ENCODE results near the gene CLDN6.

Gene CLDN6

DNA sequence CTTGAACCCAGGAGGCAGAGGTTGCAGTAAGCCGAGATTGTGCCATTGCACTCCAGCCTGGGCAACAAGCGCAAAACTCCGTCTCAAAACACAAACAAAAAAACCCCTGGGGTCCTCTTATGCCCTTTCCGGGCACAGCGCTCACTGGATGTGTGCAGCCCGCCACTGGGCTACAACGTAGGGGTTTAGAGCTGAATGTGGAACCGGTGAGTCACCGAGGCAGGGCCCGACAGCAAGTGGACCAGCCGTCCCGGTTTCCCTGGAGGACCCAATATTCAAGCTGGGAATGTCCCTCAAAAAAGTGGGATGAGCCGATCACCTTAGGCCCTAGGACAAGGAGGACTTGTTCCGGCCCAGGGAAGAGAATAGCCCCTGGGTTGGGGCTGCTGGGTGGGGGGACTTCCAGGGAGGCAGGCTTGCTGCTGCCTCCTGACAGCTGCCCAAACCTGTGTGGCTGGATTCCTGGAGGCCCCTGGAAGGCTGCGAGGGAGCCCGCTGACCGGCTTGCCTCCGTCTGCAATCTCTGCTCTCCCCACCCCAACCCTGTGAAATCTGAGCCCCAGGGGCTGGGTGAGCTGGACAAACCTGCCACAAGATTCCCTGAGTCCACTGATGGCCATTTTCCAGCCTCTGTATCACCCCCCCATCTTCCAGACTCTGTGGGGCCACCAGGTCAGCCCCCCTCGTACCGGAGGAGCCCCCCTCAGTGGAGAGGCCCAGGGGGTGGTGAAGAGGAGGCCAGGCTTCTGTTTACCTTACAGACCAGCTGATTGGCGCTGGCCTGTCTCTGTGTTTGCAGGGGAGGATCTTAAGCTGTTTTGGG is 8.2 kb downstream of the CLDN6 start:
- TF ChIP-seq, protein P1, sequence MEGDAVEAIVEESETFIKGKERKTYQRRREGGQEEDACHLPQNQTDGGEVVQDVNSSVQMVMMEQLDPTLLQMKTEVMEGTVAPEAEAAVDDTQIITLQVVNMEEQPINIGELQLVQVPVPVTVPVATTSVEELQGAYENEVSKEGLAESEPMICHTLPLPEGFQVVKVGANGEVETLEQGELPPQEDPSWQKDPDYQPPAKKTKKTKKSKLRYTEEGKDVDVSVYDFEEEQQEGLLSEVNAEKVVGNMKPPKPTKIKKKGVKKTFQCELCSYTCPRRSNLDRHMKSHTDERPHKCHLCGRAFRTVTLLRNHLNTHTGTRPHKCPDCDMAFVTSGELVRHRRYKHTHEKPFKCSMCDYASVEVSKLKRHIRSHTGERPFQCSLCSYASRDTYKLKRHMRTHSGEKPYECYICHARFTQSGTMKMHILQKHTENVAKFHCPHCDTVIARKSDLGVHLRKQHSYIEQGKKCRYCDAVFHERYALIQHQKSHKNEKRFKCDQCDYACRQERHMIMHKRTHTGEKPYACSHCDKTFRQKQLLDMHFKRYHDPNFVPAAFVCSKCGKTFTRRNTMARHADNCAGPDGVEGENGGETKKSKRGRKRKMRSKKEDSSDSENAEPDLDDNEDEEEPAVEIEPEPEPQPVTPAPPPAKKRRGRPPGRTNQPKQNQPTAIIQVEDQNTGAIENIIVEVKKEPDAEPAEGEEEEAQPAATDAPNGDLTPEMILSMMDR (conservative IDR thresholded peaks at IDR 0.05; ENCODE audit: low read depth, low read length), result no peak

GRCh38 chr16:3008690-3009037 is 9.3 kb downstream of the CLDN6 start:
- no peak for DNase-seq (ENCODE audit: low read depth)
- TF ChIP-seq, protein P1 (conservative IDR thresholded peaks at IDR 0.05; ENCODE audit: low read depth, low read length), result no peak
- no peak overlapping the region for H3K4me3 ChIP-seq (ENCODE audit: low read length)

More for the DNA sequence above, 8.2 kb downstream of the CLDN6 start:
- H3K4me3 ChIP-seq (ENCODE audit: low read length), result no peak overlapping the region
- DNase-seq (ENCODE audit: low read depth), result no peak

DNA sequence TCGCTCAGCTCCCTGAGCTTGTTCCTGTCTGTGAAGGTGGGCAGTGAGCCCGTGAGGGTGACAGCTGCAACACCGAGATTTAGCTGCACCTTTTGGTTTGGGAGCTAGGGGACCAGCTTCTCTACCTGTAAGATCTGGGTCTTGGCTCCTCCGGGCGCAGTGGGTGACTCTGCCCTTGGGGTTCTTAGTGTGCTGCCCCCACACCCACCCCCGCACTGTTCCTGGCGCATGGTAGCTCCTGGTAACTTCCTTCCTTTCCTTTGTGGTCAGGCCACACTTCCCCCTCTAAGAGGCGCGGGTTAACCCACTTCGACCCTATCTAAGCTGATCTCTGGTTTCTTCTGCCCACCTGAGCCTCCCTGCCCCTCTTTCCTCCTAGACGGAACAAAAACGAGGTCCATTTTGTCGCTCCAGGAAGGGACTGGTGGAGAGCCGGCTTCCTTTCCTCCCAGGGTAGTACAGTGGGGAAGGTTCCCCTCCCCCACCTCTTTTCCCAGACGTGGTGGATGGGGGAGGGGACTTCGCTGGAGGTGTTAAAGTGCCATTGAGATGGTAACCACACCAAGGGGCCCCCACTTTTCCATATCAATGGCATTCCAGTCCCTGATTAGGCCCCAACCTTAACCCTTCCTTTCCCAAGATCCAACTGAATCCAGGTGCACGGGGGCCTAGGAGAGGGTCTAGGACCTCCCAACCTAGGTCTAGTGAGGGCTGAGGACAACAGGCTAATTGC is 9.9 kb downstream of the CLDN6 start:
- no peak overlapping the region for H3K4me3 ChIP-seq (ENCODE audit: low read length)
- TF ChIP-seq, protein P1 (conservative IDR thresholded peaks at IDR 0.05; ENCODE audit: low read depth, low read length), result no peak
- DNase-seq (ENCODE audit: low read depth), result no peak

GRCh38 chr16:3007059-3007956 is 10.7 kb downstream of the CLDN6 start:
- no peak overlapping the region for H3K4me3 ChIP-seq (ENCODE audit: low read length)
- no peak for DNase-seq (ENCODE audit: low read depth)
- TF ChIP-seq, protein P1 (conservative IDR thresholded peaks at IDR 0.05; ENCODE audit: low read depth, low read length), result no peak

GRCh38 chr16:3004781-3005284 is 13.2 kb downstream of the CLDN6 start:
- H3K4me3 ChIP-seq (ENCODE audit: low read length), result peak overlapping the region; percentile 57
- DNase-seq (ENCODE audit: low read depth), result no peak
- TF ChIP-seq, protein P1 (conservative IDR thresholded peaks at IDR 0.05; ENCODE audit: low read depth, low read length), result no peak

DNA sequence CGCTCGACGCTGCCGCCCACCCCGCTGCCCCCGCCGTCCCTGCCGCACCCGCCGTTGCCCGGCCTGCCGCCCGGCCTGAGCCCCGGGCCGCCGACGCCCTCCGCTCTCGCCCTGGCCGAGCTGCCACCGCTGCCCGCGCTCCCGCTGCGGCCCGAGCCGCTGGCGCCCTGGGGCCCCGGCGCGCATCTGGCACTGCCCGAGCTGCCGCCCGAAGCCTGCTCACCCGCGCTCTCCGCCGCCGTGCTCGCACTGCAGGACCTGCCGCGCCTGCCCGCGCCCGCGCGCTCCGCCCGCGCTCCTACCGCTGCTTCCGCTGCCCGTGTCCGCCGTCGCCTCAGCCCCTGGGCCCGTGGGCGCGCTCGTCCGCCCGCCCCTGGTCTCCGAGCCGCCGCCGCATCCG is 13.7 kb downstream of the CLDN6 start:
- TF ChIP-seq, protein P1 (conservative IDR thresholded peaks at IDR 0.05; ENCODE audit: low read depth, low read length), result no peak
- no peak overlapping the region for H3K4me3 ChIP-seq (ENCODE audit: low read length)
- DNase-seq (ENCODE audit: low read depth), result no peak
